K562 (cell line): ENCODE data around the gene PRF1. TPM values are rescaled to one million over a fixed set of nuclear protein-coding genes. Genes with fewer than 3 reads are reported as not detected.

Experiments used
- ATF1 ChIP-seq, 2 experiments: fragments of 450-650 bp in 1 of 2; IDR thresholded peaks; 2 replicates each; pipeline ENCODE4 v1.6.1; 2016; ENCODE audit warnings: missing compliant biosample characterization in 1 of 2, missing genetic modification characterization in 1 of 2
- C11orf30 ChIP-seq: fragments of 450-650 bp; IDR thresholded peaks from 2 replicates; pipeline ENCODE4 v1.6.1; 2016; ENCODE audit warnings: low read depth, mild to moderate bottlenecking
- CBX1 ChIP-seq: sonication (generic); IDR thresholded peaks from 2 replicates; pipeline ENCODE4 v1.6.1; 2016; ENCODE audit warnings: antibody characterized with exemption, low read depth, mild to moderate bottlenecking
- CTBP1 ChIP-seq: fragments of 450-650 bp; IDR thresholded peaks from 2 replicates; pipeline ENCODE4 v1.6.1; 2016; ENCODE audit warnings: borderline replicate concordance
- ELF2 ChIP-seq: fragments of 250-450 bp; sonication (Bioruptor Pico); IDR thresholded peaks from 2 replicates; pipeline ENCODE4 v1.5.0; 2021; ENCODE audit warnings: mild to moderate bottlenecking
- ESRRB ChIP-seq: fragments of 250-450 bp; sonication (Bioruptor Pico); IDR thresholded peaks from 2 replicates; pipeline ENCODE4 v1.5.0; 2020; ENCODE audit warnings: mild to moderate bottlenecking, moderate library complexity, borderline replicate concordance
- FOXP1 ChIP-seq: sonication (generic); formaldehyde crosslinking; IDR thresholded peaks from 2 replicates; pipeline ENCODE4 v1.8.0; 2022; ENCODE audit warnings: mild to moderate bottlenecking, missing genetic modification reagents
- HDGF ChIP-seq: fragments of 450-650 bp; IDR thresholded peaks from 2 replicates; pipeline ENCODE4 v1.6.1; 2016
- PHB2 ChIP-seq: fragments of 450-650 bp; IDR thresholded peaks from 2 replicates; pipeline ENCODE4 v1.6.1; 2017; ENCODE audit warnings: low read depth
- PTTG1 ChIP-seq: fragments of 450-650 bp; IDR thresholded peaks from 2 replicates; pipeline ENCODE4 v1.6.1; 2016; ENCODE audit warnings: low read depth, mild to moderate bottlenecking, missing genetic modification characterization, missing compliant biosample characterization
- SRSF9 ChIP-seq: fragments of 200-400 bp; formaldehyde crosslinking; IDR thresholded peaks from 2 replicates; pipeline ENCODE4 v1.6.1; 2017; ENCODE audit warnings: low read depth, low read length, borderline replicate concordance
- TAF15 ChIP-seq: fragments of 200-400 bp; formaldehyde crosslinking; IDR thresholded peaks from 2 replicates; pipeline ENCODE4 v1.6.1; 2017; ENCODE audit warnings: mild to moderate bottlenecking, low read depth, low read length, moderate library complexity
- TGIF2 ChIP-seq: sonication (generic); formaldehyde crosslinking; IDR thresholded peaks from 2 replicates; pipeline ENCODE4 v1.8.1; 2022; ENCODE audit warnings: mild to moderate bottlenecking, missing genetic modification reagents, moderate library complexity
- ZC3H11A ChIP-seq: IDR thresholded peaks from 2 replicates; pipeline ENCODE4 v1.6.1; 2012; ENCODE audit warnings: low read depth, low read length, improper control_type of control experiment
- ZNF146 ChIP-seq: IDR thresholded peaks from one replicate; pipeline ENCODE4 v1.6.1; 2018; ENCODE audit warnings: missing compliant biosample characterization; ENCODE audit not compliant: unreplicated experiment
- ZNF239 ChIP-seq: fragments of 250-450 bp; sonication (Bioruptor Pico); IDR thresholded peaks from 2 replicates; pipeline ENCODE4 v1.4.0; 2020; ENCODE audit warnings: mild to moderate bottlenecking
- ZNF282 ChIP-seq: sonication (generic); formaldehyde crosslinking; IDR thresholded peaks from 2 replicates; pipeline ENCODE4 v1.8.1; 2023; ENCODE audit warnings: missing genetic modification reagents
- ZNF347 ChIP-seq: fragments of 450-650 bp; formaldehyde crosslinking; IDR thresholded peaks from 2 replicates; pipeline ENCODE4 v1.4.0; 2020; ENCODE audit warnings: low read depth, mild to moderate bottlenecking, moderate library complexity
- ZNF589 ChIP-seq: fragments of 200-800 bp; sonication (Bioruptor generic); IDR thresholded peaks from 2 replicates; pipeline ENCODE4 v1.6.1; 2016; ENCODE audit warnings: low read depth, missing genetic modification characterization, missing compliant biosample characterization
- polyA plus RNA-seq, 8 experiments: library from polyadenylated mRNA; depleted of rRNA in 4 of 8; stranded (reverse) in 5 of 8; unstranded in 3 of 8; fragments of >200 nt; fragmentation: Nextera tagmentation in 2 of 8; fragmentation: Illumina TruSeq in 1 of 8; extraction: Ambion mirVana in 2 of 8; extraction: Trizol in 1 of 8; gene quantifications; 2 replicates each; pipeline versions ENCODE4 v1.2.1 to v1.2.3, GENCODE V29; 2011 to 2014; ENCODE audit warnings: inconsistent platforms in 1 of 8, missing spikeins in 1 of 8
- total RNA-seq, 7 experiments: library from RNA; depleted of rRNA in 6 of 7; stranded (reverse); fragments of >200 nt in 6 of 7; fragmentation: Illumina TruSeq in 2 of 7; extraction: Trizol in 2 of 7; gene quantifications; 2 replicates each; pipeline versions ENCODE4 v1.2.1 to v1.2.3, GENCODE V29; 2011 to 2021; ENCODE audit warnings: low replicate concordance in 1 of 7
- TF ChIP-seq, protein P1 (sequence below): fragments of 450-650 bp; IDR thresholded peaks from 2 replicates; pipeline ENCODE4 v1.6.1; 2018; ENCODE audit not compliant: partially characterized antibody
- TF ChIP-seq, protein P2 (sequence below), 2 experiments: fragments of 200-800 bp in 1 of 2; sonication (Bioruptor generic) in 1 of 2; sonication (generic) in 1 of 2; formaldehyde crosslinking in 1 of 2; IDR thresholded peaks in 1 of 2; conservative IDR thresholded peaks in 1 of 2; 2 replicates each; pipeline versions ENCODE4 v1.5.0 to v1.6.1; 2016 to 2020; ENCODE audit warnings: missing compliant biosample characterization in 1 of 2, missing genetic modification characterization in 1 of 2, missing genetic modification reagents in 1 of 2

PRF1 gene
- total and polyA plus RNA-seq, 9 of the 15 experiments (the other 6 are each of a cell fraction or from before 2014, with no cell fraction given): 3.8 to 8.6 (median 6.3) TPM

DNA sequence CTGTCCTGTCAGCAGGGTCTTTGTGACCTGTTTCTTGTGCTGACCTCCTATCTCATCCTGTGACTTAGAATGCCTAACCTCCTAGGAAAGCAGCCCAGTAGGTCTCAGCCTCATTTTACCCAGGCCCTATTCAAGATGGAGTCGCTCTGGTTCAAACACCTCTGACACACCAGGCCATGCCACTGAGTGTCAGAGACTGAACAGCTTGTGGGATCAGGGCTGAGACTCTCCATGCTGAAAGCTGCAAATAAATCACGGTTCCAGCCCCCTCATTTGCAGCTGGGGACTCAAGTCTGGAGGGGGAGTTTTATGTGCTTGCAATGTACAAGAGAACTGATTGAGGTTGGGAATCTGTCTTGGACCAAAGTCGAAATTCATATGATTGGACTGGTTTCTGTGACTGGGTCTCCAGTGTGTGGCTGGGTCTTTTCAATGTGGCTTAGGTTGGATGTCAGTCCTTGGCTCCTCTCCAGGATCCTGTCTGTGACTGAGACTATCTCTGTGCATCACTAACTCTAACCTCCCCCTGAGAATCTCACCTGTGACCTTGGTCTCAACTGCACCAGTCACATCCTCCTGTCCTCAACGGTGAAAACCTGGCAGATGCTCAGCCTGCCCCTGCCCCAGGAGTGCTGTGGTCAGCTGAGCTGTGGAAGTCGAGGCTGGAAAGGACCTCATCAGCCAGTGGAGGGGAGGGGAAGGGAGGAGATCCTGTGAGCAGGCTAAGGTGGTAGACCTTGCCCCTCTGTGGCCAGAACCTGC, 11.7 kb downstream of the PRF1 start (continued):
- TF ChIP-seq, protein P1, sequence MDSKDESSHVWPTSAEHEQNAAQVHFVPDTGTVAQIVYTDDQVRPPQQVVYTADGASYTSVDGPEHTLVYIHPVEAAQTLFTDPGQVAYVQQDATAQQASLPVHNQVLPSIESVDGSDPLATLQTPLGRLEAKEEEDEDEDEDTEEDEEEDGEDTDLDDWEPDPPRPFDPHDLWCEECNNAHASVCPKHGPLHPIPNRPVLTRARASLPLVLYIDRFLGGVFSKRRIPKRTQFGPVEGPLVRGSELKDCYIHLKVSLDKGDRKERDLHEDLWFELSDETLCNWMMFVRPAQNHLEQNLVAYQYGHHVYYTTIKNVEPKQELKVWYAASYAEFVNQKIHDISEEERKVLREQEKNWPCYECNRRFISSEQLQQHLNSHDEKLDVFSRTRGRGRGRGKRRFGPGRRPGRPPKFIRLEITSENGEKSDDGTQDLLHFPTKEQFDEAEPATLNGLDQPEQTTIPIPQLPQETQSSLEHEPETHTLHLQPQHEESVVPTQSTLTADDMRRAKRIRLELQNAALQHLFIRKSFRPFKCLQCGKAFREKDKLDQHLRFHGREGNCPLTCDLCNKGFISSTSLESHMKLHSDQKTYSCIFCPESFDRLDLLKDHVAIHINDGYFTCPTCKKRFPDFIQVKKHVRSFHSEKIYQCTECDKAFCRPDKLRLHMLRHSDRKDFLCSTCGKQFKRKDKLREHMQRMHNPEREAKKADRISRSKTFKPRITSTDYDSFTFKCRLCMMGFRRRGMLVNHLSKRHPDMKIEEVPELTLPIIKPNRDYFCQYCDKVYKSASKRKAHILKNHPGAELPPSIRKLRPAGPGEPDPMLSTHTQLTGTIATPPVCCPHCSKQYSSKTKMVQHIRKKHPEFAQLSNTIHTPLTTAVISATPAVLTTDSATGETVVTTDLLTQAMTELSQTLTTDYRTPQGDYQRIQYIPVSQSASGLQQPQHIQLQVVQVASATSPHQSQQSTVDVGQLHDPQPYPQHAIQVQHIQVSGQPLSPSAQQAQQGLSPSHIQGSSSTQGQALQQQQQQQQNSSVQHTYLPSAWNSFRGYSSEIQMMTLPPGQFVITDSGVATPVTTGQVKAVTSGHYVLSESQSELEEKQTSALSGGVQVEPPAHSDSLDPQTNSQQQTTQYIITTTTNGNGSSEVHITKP: no peak
- TF ChIP-seq, protein P2, sequence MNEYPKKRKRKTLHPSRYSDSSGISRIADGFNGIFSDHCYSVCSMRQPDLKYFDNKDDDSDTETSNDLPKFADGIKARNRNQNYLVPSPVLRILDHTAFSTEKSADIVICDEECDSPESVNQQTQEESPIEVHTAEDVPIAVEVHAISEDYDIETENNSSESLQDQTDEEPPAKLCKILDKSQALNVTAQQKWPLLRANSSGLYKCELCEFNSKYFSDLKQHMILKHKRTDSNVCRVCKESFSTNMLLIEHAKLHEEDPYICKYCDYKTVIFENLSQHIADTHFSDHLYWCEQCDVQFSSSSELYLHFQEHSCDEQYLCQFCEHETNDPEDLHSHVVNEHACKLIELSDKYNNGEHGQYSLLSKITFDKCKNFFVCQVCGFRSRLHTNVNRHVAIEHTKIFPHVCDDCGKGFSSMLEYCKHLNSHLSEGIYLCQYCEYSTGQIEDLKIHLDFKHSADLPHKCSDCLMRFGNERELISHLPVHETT (CRISPR knock-in tag; conservative IDR thresholded peaks at IDR 0.05 in 1 of 2, IDR thresholded peaks at IDR 0.05 in 1 of 2): peak in 1 of 2 experiments; percentile 98; a peak in 2 of 4 replicates
- peak; percentile 91 for TF ChIP-seq ZNF347 (CRISPR knock-in tag)
- TF ChIP-seq ZNF282 (CRISPR knock-in tag): no peak
- no peak for TF ChIP-seq CBX1
- TF ChIP-seq PTTG1 (tag): peak; percentile 99
- TF ChIP-seq ZNF589 (CRISPR knock-in tag): peak; percentile 99
- TF ChIP-seq SRSF9: no peak
- TF ChIP-seq FOXP1 (CRISPR knock-in tag): no peak
- TF ChIP-seq ATF1 (CRISPR knock-in tag; IDR thresholded peaks at IDR 0.05): no peak
- TF ChIP-seq ATF1 (tag; IDR thresholded peaks at IDR 0.05): peak; percentile 76
- TF ChIP-seq C11orf30: no peak
- no peak for TF ChIP-seq TAF15
- TF ChIP-seq ZNF146: no peak
- no peak for TF ChIP-seq HDGF
- TF ChIP-seq CTBP1: peak; percentile 34; the same call in 1 of the 2 replicates
- no peak for TF ChIP-seq PHB2
- peak; percentile 88 for TF ChIP-seq ELF2 (CRISPR knock-in tag)
- TF ChIP-seq ZNF239 (CRISPR knock-in tag): peak; percentile 94
- TF ChIP-seq ESRRB (CRISPR knock-in tag): peak; percentile 89; the same call in 1 of the 2 replicates
- TF ChIP-seq ZC3H11A: no peak
- TF ChIP-seq TGIF2 (CRISPR knock-in tag): no peak
